Right atrium auricular region (tissue), 2 donors: ENCODE data around the gene TRAPPC2. TPM values are rescaled to one million over a fixed set of nuclear protein-coding genes. Genes with fewer than 3 reads are reported as not detected.
A peak's percentile ranks its signal among the peaks of the same experiment; 100 is the strongest.

Experiments
- DNase-seq: peaks from one replicate; pipeline ENCODE4 v3.0.0-alpha.2; 2019; ENCODE audit warnings: low spot score
- H3K27ac ChIP-seq, 2 donors: fragments of 200-600 bp; sonication (generic); 1 replicate in 1 of 2; 2 replicates in 1 of 2; pipeline ENCODE4 v1.5.1; 2016 to 2019
- H3K27me3 ChIP-seq, 2 donors: fragments of 200-600 bp; sonication (generic); one replicate each; pipeline versions ENCODE4 v1.5.1 to v1.6.0; 2017 to 2019
- H3K36me3 ChIP-seq: fragments of 200-600 bp; sonication (generic); one replicate; pipeline ENCODE4 v1.5.1; 2016
- H3K4me1 ChIP-seq, 2 donors: fragments of 200-600 bp; sonication (generic); one replicate each; pipeline versions ENCODE4 v1.5.1 to v1.6.0; 2017 to 2019
- H3K4me3 ChIP-seq, 2 donors: fragments of 200-600 bp; sonication (generic); 1 replicate in 1 of 2; 2 replicates in 1 of 2; pipeline ENCODE4 v1.5.1; 2017 to 2019; ENCODE audit warnings: mild to moderate bottlenecking in 1 of 2, moderate library complexity in 1 of 2
- H3K9me3 ChIP-seq, 2 donors: fragments of 200-600 bp; sonication (generic); one replicate each; pipeline ENCODE4 v1.5.1; 2019
- CTCF ChIP-seq, 2 donors: fragments of 200-600 bp; sonication (generic); IDR thresholded peaks; one replicate each; pipeline ENCODE4 v1.5.1; 2019; ENCODE audit warnings: antibody characterized with exemption in 2 of 2
- total RNA-seq, 2 donors: library from RNA; depleted of rRNA; stranded (reverse); fragments of >200 nt; gene quantifications; one replicate each; pipeline ENCODE4 v1.1.0, GENCODE V29; 2016

TRAPPC2 gene
- total RNA-seq, 2 donors from 2014 or later: 6.6 to 7.6 TPM

DNA sequence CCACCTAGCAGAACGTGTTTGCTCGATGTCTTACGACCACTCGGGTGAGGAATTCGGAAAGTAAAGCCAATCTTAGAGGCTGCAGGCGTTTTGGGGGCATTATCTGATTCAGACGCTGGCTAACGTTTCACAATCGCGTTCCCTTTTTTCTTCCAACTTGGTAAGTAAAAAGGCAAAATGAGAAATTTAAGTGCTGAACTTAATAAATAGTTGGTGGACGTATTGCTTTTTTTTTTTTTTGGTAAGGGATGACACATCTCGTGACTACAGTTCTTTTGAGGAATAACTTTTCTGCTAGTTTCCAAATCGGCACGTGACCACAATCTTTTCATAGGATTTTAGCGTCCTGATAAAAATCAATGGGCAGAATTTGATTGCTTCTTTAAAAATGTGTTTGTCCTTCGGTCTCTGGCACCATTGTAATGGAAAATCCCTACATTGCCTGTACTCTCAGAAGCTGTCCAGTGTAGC, 44.6 kb downstream of the TRAPPC2 start:
- H3K27ac ChIP-seq: peak overlapping the region; percentile 90 to 97
- TF ChIP-seq CTCF (IDR thresholded peaks at IDR 0.05): no peak
- peak overlapping the region; percentile 69 to 79 for H3K4me3 ChIP-seq
- no peak for DNase-seq
- H3K9me3 ChIP-seq: no peaks in the 10 kb centered on the region
- H3K36me3 ChIP-seq: no peaks in the 10 kb centered on the region
- H3K4me1 ChIP-seq: peaks cover 0 to 28% of the 10 kb centered on the region in 2 donors
- no peaks in the 10 kb centered on the region for H3K27me3 ChIP-seq

DNA sequence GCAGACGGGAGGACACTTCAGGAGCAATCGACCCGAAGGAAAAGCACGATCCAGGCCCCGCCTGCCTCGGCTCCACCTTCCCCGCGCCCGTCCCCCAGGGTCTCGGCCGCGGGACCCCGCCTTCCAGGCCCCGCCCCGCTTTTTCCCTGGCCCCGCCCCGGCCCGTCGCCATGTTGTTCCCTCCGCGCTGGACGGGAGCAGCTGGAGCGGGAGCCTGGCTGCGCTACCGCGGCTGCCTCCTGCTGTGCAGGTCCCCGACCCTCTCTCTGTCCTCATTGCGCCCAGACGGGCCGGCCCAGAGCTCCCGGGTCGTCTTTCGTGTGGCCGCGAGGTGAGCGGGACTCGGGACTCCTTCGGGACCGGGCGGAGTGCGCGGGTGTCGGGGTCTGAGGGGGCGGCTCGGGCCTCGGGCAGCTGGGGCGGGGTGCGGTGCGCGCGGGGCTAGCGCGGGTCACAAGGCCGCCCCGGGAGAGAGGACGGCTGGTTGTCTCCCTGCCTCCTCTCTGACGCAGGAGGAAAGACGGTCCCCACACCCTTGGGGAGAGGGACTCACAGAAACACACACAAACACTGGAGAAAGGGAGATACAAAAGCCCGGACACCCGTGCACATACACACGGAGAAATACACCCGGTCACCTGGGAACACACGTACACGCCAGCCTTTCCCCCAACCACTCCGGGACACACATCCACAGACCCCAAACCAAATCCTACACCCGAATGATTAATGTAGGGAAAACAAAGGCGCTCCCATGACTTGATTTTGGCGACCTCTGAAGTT, 45.3 kb downstream of the TRAPPC2 start, which contains the start of gene RAB9A:
TSS of gene RAB9A (plus strand) at position 171 of the 783 bp plus-strand sequence. CDS start 19,619 bp downstream, outside the sequence.
- H3K9me3 ChIP-seq: no peaks in the 10 kb centered on the region
- peak; percentile 83 for DNase-seq
- peak within 1 kb of the TSS; percentile 90 to 97 for H3K27ac ChIP-seq
- no peak for TF ChIP-seq CTCF (IDR thresholded peaks at IDR 0.05)
- H3K4me1 ChIP-seq: peaks cover 0 to 22% of the 10 kb centered on the region in 2 donors
- H3K36me3 ChIP-seq: no peaks in the 10 kb centered on the region
- peak within 1 kb of the TSS; percentile 69 to 79 for H3K4me3 ChIP-seq
- H3K27me3 ChIP-seq: no peaks in the 10 kb centered on the region

DNA sequence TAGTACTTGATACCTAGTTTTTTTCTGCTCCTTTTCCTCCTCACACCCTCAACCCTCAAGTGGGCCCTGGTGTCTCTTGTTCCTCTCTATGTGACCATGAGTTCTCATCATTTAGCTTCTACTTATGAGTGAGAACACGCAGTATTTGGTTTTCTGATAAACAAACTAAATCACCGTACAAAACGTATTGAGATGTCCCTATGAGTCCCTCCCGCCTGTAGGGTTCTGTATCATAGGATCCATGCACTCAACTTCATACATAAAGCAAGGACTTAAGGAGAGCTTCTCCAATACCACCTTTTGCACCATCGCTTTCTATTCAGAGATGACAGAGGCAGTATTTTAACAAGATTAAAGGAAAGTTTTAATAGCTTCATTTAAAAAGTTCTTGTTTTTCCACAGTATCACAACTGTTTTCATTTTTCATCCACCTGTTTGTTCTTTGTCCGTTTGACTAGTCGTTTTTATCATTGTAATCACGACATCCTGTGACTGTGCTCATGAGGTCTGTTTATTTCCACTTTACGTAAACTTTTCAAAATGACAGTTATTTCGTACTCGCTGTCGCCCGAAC, 45.9 kb downstream of the TRAPPC2 start:
- no peaks in the 10 kb centered on the region for H3K27me3 ChIP-seq
- peak overlapping the region; percentile 69 to 79 for H3K4me3 ChIP-seq

GRCh38 chrX:13687203-13687602, 47.2 kb downstream of the TRAPPC2 start:
- Histone ChIP-seq H3K4me3 (no peak overlapping the region), H3K4me1 (peaks cover 0 to 5% of the 10 kb centered on the region in 2 donors), H3K27ac (no peak overlapping the region), H3K9me3 (peaks cover 0 to 5% of the 10 kb centered on the region in 2 donors), H3K36me3 (no peaks in the 10 kb centered on the region), H3K27me3 (no peaks in the 10 kb centered on the region)
- no peak for TF ChIP-seq CTCF (IDR thresholded peaks at IDR 0.05)
- DNase-seq: no peak

More for the DNA sequence above, 45.9 kb downstream of the TRAPPC2 start:
- TF ChIP-seq CTCF (IDR thresholded peaks at IDR 0.05): no peak
- no peaks in the 10 kb centered on the region for H3K36me3 ChIP-seq
- peaks cover 0 to 15% of the 10 kb centered on the region in 2 donors for H3K4me1 ChIP-seq
- DNase-seq: no peak
- H3K27ac ChIP-seq: peak overlapping the region; percentile 90 to 97
- H3K9me3 ChIP-seq: no peaks in the 10 kb centered on the region

DNA sequence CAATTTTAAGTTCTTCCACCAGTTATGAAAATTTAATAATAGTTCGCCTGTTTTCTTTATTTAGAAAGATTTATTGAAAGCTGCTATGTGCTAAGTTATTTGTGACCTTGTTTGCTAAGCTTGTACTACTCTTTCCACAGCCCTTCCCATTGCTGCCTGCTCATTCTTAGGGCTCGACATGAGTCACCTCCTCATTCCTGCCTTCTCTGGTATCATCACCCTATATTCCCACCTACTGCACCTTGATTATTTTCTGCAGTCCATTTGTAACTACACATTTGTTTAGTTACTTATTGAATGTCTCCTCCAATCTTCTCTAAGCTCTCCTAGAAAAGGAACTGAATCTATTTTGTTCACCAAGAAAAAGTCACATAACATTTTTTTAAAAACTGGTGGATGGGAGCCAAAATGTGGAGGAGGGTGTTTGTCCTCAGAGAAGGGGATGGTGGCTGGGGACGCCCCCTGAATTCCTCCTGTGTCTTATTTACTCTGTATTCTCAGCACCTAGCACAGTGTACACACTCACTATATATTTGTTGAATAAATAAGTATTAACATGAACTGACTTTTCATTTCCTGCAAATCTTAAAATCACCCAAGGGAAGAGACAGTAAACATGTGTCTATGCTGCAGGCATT, 49.2 kb downstream of the TRAPPC2 start:
- peaks cover 0 to 6% of the 10 kb centered on the region in 2 donors for H3K9me3 ChIP-seq
- no peaks in the 10 kb centered on the region for H3K36me3 ChIP-seq
- no peak for TF ChIP-seq CTCF (IDR thresholded peaks at IDR 0.05)
- no peaks in the 10 kb centered on the region for H3K4me1 ChIP-seq
- no peak for DNase-seq
- H3K27ac ChIP-seq: no peak overlapping the region
- H3K27me3 ChIP-seq: no peaks in the 10 kb centered on the region
- H3K4me3 ChIP-seq: no peak overlapping the region
